NCI-H345 treated with DMSO at 0.1 percent for 48 hours (cell line): Measurements from ENCODE around the gene INPP5K.
"Not testable (repeated sequence)": the region's sequence is repeated elsewhere in the genome, so short reads cannot be mapped to it uniquely, and the experiment has no call there.

ENCODE experiments used
- DNase-seq: peaks from one replicate; lab custom pipeline; 2025; ENCODE audit not compliant: unreplicated experiment; lab: John Stamatoyannopoulos, UW

INPP5K gene

DNA sequence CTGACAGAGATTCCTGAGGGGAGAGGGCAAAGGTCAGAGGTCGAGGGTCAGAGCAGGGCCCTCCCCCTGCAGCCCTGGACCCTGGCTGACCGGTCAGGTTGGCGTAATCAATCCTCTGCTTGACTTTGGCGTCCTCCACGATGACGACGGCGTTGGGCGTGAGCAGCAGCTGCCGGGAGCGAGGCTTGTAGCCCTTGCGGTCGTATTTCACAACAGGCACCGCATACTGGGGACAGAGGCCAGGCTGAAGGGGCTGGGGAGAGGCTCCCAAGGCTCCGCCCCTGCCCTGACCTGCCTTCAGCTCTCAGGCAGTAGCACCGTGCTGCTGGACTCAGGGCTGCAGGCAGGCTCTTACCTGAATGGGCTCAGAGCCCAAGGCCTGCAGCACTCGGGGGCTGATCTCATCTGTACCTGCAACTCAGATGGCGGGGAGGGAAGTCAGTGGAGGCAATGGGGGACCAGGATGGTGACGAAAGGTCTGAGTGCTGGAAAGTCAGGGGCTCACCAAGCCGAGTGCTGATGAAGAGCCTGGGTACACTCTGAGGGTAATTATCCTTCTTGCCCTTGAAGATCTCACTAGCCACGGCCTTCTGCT lies 48.4 kb downstream of the INPP5K start:
- DNase-seq, result no peak

- DNase-seq, result no peak
These were observed 49.2 kb downstream of the INPP5K start for GRCh38 chr17:1467258-1467657.

GRCh38 chr17:1464186-1464585 lies 52.2 kb downstream of the INPP5K start:
- no peak for DNase-seq

DNA sequence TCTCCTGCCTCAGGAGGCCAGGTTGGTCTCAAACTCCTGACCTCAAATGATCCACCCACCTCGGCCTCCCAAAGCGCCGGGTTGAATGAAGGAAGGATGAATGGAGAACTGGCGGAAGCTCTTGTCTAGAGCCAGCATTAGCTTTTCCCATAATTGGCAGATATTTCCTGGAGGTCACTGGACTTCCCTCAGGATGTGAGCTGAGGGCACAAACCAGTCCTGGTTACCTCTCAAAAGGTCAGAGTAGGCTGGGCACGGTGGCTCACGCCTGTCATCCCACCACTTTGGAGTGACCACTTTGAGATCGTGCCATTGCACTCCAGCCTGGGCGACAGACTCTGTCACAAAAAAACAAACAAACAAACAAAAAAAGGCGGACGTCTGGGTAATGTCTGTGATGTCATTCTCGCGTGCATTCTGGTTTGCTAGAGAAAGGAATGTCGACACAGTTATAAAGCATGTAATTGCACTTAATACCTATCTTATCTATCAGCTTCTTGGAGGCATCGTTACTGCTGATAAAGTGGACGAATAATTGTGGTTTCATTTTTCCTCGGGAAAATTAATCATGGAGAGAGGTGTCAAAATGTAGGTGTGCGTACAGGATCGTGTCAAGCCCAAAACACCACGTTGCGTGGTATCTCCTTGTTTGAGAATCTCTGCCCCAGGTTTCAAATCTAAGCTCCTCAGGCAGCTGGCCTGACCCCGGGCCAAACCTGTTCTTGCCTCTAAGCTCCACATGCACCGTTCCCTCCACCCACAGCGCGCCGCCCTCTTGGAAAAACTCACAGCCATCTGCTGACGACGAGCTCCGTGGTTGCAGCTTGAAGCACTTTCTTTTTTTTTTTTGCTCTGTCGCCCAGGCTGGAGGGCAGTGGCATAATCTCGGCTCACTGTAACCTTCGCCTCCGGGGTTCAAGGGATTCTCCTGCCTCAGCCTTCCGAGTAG lies 54.0 kb downstream of the INPP5K start:
- DNase-seq, result no peak

DNA sequence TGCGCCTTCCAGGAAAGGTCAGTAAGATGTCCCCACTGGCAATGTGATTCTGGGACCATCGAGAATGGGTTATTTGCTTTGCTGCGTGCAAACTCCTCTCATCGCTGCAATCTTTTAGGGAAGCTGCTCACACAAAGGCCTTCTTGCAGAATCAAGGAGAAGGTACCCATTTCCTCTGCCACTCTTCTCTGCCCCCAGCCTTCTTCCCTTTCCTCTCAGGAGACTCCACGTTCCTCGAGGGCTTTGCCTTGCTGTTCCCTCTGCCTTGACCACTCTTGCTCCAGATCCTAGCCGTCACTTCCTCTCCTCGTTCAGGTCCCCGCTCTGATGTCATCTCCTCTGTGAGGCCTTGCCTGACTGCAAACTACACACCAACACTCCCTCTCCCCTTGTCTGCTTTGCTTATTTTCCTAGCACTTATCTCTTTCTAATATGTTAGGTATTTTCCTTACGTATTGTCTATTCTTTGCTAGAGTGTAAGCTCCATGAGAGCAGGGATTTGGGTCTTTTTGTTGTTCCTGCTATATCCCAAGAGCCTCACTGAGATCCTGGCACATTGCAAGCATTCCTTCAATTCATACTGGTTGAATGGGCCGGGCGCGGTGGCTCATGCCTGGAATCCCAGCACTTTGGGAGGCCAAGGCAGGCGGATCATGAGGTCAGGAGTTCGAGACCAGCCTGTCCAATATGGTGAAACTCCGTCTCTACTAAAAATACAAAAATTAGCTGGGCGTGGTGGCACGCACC lies 55.0 kb downstream of the INPP5K start:
- DNase-seq, result no peak

- DNase-seq, result no peak
These were observed 56.2 kb downstream of the INPP5K start for GRCh38 chr17:1460233-1460632.

GRCh38 chr17:1455797-1456599 lies 60.4 kb downstream of the INPP5K start, which contains the start of gene CRK:
Gene CRK, minus strand, starts transcription at chr17:1456232. Its CDS starts 115 bp downstream, at chr17:1456117.
- DNase-seq, result peak; percentile 66

DNA sequence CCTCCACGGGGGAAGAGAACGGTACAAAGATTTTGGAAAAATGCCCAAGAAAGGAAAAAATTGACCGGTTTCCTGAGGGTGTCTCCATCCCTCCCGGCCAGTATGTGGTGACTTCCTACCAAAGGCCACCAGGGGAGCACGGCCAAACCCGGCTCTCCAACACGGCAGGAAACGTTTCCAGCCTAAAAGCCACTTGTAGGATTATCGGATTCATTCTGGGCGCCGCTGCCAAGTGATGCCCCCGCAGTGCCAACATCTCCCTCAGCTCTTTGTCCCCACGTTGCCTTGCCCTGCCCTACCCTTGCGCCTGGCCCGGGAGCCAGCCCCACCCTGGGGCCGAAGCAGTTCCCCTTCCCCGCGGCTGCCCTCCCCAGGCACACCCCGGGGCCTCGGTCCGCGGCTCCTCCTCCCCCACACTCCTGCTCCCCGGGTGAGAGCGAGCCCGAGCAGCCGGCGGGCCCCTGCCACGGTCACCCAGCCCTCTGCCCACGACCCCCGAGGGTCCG lies 61.1 kb downstream of the INPP5K start:
- DNase-seq, result peak; percentile 22

DNA sequence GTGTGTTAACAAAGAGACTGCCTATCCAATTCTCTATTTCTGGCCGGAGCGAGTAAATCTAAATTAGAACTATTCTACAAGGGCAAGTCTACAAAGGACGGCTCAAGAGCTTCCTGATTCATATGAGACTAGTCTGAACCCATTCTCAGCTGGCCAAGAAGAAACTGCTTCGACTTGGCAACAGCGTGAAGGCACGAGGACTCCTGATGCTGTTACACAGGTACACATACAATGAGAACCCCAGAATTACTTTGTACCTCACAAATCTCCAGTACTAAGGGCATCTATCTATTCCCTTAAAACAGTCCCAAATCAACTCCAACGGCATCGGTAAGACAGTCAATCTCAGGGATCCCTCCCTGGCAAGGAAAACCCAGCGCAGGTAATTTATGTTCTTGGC lies 61.9 kb downstream of the INPP5K start:
- DNase-seq, result no peak

DNA sequence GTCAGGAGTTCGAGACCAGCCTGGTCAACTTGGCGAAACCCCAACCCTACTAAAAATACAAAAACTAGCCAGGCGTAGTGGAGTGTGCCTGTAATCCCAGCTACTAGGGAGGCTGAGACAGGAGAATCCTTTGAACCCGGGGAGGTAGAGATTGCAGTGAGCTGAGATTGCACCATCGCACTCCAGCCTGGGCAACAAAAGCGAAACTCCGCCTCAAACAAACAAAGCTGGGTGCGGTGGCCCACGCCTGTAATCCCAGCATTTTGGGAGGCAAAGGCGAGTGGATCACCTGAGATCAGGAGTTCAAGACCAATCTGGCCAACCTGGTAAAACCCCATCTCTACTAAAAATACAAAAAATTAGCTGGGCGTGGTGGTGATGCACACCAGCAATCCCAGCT lies 62.7 kb downstream of the INPP5K start:
- not testable (repeated sequence) for DNase-seq

DNA sequence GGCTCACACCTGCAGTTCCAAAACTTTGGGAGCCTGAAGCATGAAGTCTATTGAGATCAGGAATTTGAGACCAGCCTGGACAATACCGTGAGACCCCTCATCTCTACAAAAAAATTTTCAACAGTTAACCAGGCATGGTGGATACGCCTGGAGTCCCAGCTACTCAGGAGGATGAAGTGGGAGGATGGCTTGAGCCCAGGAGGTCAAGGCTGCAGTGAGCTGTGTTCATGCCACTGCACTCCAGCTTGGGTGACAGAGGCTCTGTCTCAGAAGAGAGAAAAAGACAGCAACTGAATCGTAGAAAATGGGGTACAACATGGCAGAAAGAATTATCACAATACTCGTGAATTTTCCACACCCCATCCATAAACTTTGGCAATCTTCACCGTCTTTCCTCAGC lies 63.6 kb downstream of the INPP5K start:
- no peak for DNase-seq

GRCh38 chr17:1450261-1450660 lies 66.2 kb downstream of the INPP5K start:
- not testable (repeated sequence) for DNase-seq

- DNase-seq, result no peak
These were observed 66.9 kb downstream of the INPP5K start for GRCh38 chr17:1449412-1449967.

DNA sequence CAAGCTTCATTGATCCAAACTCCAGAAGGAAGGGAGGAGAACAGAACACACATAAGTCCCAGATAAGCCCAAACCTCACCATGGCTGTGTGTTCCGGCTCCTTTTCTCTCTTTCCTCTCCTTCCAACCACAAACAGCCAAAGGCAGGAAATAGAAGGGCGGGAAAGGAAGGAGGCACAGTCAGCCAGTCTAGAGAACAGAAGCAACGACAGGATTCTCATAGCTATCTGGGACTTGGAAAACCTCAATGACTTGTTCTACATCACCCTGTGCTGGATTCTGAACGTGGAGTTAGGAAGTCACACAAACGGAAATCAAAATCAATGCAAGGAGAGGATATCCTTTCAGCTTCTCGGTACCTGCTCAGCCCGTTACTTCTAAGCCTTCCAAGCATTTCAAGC lies 69.4 kb downstream of the INPP5K start:
- no peak for DNase-seq

DNA sequence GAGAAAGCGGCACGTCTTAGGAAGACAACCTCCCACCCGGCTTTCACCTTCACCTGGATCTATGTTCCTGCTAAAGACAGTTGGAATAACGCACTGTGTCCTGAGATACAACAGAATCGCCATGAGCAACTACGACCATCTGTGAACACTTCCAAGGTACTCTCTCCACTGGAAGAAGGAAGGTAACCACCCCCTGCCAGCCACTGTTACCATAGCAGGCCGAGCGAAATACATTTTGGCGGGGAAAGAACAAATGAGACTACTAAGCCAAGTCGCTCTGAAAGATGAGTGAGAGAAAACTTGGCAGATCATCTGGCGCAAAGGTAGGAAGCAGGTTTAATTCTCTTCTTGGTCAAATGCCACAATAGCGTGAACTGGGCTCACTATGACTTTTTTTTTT lies 70.2 kb downstream of the INPP5K start:
- DNase-seq, result no peak

DNA sequence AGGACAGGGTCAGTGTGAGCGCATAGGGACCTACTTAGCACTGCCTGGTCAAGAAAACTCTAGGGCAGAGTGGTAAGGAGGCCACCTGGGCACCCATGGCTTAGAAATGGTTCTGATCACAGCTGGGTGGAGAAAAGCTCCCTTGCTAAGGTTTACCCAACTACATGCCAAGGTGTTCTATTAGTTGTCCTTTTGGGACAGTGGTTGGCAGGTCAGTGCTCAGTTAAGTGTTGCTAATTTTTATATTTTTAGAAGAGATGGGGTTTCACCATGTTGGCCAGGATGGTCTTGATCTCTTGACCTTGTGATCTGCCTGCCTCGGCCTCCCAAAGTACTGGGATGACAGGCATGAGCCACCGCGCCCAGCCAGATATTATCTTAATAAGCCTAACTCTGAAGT lies 70.7 kb downstream of the INPP5K start:
- not testable (repeated sequence) for DNase-seq
